Neuron (in vitro differentiated cells): ENCODE measurements around the gene GXYLT1.
"Not testable (repeated sequence)": the region's sequence is repeated elsewhere in the genome, so short reads cannot be mapped to it uniquely, and the experiment has no call there.

Experiments
- H2AFZ ChIP-seq: one replicate; pipeline ENCODE4 v1.6.1; 2013; ENCODE audit warnings: low read depth, mild to moderate bottlenecking, inconsistent platforms, low read length, moderate library complexity
- H3K27me3 ChIP-seq: one replicate; pipeline ENCODE4 v1.6.1; 2013; ENCODE audit warnings: low read length; ENCODE audit not compliant: insufficient read depth
- H3K36me3 ChIP-seq: one replicate; pipeline ENCODE4 v1.6.1; 2013; ENCODE audit warnings: low read length; ENCODE audit not compliant: insufficient read depth
- H3K4me1 ChIP-seq: one replicate; pipeline ENCODE4 v1.6.1; 2013; ENCODE audit warnings: low read length; ENCODE audit not compliant: insufficient read depth
- H3K4me3 ChIP-seq: 2 replicates; pipeline ENCODE4 v1.5.1; 2013; ENCODE audit warnings: mild to moderate bottlenecking, low read length, moderate library complexity
- H3K9me3 ChIP-seq: one replicate; pipeline ENCODE4 v1.6.1; 2013; ENCODE audit warnings: low read length

GXYLT1 gene

DNA sequence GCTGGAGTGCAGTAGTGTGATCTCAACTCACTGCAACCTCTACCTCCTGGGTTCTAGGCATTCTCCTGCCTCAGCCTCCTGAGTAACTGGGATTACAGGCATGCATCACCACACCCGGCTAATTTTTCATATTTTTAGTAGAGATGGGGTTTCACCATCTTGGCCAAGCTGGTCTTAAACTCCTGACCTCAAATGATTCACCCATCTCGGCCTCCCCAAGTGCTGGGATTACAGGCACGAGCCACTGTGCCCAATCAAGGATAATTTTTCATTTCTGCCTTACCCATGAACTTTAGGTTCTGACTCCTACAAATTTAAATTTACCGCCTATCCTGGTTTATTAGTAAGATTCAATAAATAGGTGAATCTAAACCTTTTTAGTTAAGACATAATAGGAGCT lies 37.9 kb downstream of the GXYLT1 start:
- H3K4me3 ChIP-seq, H2AFZ ChIP-seq, H3K27me3 ChIP-seq, H3K4me1 ChIP-seq: not testable (repeated sequence)
- peaks cover 10% of the 10 kb centered on the region for H3K9me3 ChIP-seq
- H3K36me3 ChIP-seq, result peaks cover 19% of the 10 kb centered on the region

DNA sequence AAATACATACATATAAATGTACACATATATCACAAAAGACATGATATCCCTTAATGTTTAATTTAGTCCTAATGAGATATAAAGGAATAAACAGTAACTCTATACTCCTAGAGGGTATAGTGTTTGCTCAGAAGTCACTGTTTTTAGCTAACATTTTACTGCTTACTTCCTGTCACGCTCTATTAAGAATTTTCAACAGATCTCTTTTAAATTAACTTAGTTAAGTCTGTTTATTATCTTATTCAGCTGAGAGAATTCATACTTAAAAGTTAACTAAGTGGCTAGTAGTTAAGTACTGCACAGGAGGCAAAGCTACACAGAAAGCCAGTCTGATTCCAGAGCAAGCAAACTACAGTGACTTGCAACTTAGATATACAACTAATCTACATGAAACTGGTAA lies 39.9 kb downstream of the GXYLT1 start:
- Histone ChIP-seq H3K4me1 (no peaks in the 10 kb centered on the region), H3K4me3 (no peak overlapping the region), H3K27me3 (no peaks in the 10 kb centered on the region), H3K9me3 (no peaks in the 10 kb centered on the region), H3K36me3 (peaks cover 17% of the 10 kb centered on the region), H2AFZ (no peak overlapping the region)

DNA sequence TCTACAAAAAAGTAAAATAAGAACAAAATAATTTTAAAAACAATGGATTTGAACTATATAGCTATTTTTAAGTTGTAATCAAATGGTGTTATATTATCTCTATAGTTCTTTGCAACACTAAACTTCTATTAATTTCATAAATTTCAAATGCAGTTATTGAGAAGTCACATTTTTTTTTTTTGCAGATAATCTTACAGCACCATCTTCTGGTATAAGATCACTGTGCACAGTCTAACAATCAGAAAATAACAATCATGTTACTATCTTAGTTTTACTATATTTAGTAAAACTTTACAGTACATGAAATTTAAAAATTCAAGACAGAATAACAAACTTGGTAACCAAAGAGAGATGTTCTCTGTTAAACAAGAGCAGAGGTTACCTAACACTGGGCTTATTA lies 40.6 kb downstream of the GXYLT1 start:
- peaks cover 17% of the 10 kb centered on the region for H3K36me3 ChIP-seq

DNA sequence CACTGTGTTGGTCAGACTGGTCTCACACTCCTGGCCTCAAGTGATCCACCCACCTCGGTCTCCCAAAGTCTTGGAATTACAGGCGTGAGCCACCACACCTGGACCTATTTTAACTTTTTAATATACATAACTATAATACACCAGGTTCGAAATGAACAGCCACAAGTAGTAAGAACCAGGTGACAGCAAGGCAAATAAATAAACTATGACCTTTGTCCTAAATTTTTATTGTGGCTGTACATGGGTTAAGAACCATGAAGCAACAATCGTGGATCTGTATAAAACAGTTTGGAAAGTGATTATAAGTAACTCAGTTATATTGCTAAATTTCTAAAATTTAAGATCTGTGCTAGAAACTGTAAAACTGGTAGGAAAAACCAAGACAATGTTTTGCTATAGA lies 41.5 kb downstream of the GXYLT1 start:
- Histone ChIP-seq H2AFZ (no peak overlapping the region), H3K4me3 (no peak overlapping the region), H3K36me3 (peaks cover 11% of the 10 kb centered on the region), H3K4me1 (no peaks in the 10 kb centered on the region), H3K9me3 (no peaks in the 10 kb centered on the region), H3K27me3 (no peaks in the 10 kb centered on the region)

More for the DNA sequence above, 40.6 kb downstream of the GXYLT1 start:
- H3K9me3 ChIP-seq, result no peaks in the 10 kb centered on the region
- H3K4me3 ChIP-seq, result no peak overlapping the region
- H3K27me3 ChIP-seq, result no peaks in the 10 kb centered on the region
- no peaks in the 10 kb centered on the region for H3K4me1 ChIP-seq
- no peak overlapping the region for H2AFZ ChIP-seq

DNA sequence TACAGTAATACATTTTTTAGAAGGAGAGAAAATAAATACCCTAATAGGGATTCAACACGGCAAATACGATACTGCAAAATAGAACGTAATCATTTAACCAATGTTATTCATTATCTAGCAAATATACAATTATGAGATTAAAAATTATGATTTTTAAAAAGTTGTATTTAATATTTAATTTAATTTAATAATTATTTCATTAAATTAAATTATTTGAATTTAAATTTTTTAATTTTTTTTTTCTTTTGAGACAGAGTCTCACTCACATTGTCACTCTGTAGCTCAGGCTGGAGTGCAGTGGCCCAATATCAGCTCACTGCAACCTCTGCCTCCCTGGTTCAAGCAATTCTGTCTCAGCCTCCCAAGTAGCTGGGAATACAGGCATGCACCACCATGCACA lies 42.0 kb downstream of the GXYLT1 start:
- Histone ChIP-seq H3K36me3 (peaks cover 9% of the 10 kb centered on the region), H3K4me1 (peaks cover 2% of the 10 kb centered on the region), H3K27me3 (no peaks in the 10 kb centered on the region), H2AFZ (no peak overlapping the region), H3K4me3 (no peak overlapping the region), H3K9me3 (no peaks in the 10 kb centered on the region)

DNA sequence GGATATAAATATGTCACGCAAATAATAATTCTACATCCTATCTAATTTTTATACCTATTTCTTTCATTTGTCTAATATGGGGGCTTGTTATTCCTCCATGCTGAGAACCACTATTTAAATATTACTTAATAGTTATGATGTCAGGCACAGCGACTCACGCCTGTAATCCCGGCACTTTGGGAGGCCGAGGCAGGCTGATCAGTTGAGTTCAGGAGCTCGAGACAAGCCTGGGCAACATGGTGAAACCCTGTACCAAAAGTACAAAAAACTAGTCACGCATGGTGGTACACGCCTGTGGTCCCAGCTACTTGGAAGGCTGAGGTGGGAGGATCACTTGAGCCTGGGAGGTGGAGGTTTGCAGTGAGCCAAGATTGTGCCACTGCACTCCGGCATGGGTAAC lies 45.2 kb downstream of the GXYLT1 start:
- Histone ChIP-seq H3K9me3 (no peaks in the 10 kb centered on the region), H3K36me3 (peaks cover 13% of the 10 kb centered on the region), H3K27me3 (no peaks in the 10 kb centered on the region), H2AFZ (no peak overlapping the region), H3K4me3 (no peak overlapping the region), H3K4me1 (peaks cover 6% of the 10 kb centered on the region)

DNA sequence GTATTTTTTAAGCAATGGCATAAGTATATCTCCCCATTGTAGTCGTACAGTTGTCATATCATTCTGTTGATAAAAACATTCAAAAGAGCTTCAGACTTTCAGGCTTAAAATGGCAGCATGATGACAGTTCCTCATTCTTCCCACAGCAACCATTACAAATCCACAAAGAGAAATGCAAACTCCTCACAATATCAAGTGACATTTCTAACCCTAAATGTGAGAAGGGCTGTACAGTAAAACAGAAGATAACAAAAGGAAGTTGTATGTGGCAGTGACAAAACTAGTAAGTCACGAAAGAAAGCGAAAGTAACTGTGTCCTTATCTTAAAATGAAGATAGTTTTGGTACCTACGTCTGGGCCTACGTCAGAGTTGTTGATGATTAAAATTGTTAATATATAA lies 46.7 kb downstream of the GXYLT1 start:
- H3K9me3 ChIP-seq, result no peaks in the 10 kb centered on the region
- H3K4me1 ChIP-seq, result peaks cover 6% of the 10 kb centered on the region
- H3K4me3 ChIP-seq, result no peak overlapping the region
- H2AFZ ChIP-seq, result no peak overlapping the region
- no peaks in the 10 kb centered on the region for H3K27me3 ChIP-seq
- peaks cover 11% of the 10 kb centered on the region for H3K36me3 ChIP-seq

DNA sequence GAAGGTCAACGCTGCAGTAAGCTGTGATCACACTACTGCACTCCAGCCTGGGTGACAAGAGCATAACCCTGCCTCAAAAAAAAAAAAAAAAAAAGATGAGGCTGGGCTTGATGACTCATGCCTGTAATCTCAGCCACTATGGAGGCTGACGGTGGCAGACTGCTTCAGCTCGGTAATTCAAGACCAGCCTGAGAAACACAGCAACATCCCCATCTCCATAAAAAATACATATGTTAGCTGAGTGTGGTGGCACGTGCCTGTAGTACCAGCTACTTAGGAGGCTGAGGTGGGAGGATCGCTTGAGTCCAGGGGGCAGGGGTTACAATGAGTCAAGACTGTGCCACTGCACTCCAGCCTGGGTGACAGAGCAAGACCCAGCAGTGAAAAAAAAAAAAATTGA lies 50.4 kb downstream of the GXYLT1 start:
- peaks cover 27% of the 10 kb centered on the region for H3K4me1 ChIP-seq
- peaks cover 14% of the 10 kb centered on the region for H3K36me3 ChIP-seq
- no peaks in the 10 kb centered on the region for H3K27me3 ChIP-seq
- no peak overlapping the region for H3K4me3 ChIP-seq
- no peak overlapping the region for H2AFZ ChIP-seq
- no peaks in the 10 kb centered on the region for H3K9me3 ChIP-seq

DNA sequence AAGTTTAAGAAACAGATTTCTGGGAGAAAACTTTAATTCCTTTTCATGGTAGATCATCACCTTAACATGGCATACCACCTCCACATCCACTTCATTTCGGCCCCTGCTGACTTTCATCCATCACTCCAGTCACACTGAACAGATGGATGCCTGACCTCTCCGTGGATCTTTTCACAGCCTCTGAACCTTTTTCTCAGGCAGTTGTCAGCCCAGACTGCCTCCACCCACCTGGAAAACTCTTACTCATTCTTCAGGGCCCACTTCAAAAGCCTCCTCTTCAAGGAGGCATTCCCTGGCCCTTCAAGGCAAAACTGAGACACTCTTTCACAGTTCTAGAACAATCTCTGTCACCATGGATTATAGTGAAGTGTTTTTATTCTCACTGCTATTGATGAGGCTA lies 52.9 kb downstream of the GXYLT1 start:
- no peaks in the 10 kb centered on the region for H3K27me3 ChIP-seq
- no peaks in the 10 kb centered on the region for H3K9me3 ChIP-seq
- no peak overlapping the region for H2AFZ ChIP-seq
- no peak overlapping the region for H3K4me3 ChIP-seq
- peaks cover 22% of the 10 kb centered on the region for H3K4me1 ChIP-seq
- H3K36me3 ChIP-seq, result peaks cover 18% of the 10 kb centered on the region

DNA sequence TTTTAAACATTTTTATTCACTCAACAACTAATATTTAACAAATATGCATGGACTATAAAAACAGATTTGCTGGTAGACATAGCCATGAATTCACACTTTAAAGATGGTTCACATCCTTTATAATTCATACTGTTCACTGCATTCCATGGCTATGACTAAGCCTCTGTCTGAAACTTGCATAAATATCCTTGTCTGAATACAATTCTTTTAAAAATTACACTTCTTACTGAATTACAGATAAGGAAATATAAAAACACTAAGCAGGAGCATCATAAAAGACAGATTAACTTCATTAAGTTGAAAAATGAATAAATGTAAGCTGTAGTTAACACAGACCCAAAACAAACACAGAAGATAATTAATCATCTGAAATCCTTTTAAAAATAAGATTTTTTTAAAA lies 53.8 kb downstream of the GXYLT1 start:
- Histone ChIP-seq H3K4me3 (no peak overlapping the region), H3K9me3 (no peaks in the 10 kb centered on the region), H3K36me3 (peaks cover 11% of the 10 kb centered on the region), H3K4me1 (peaks cover 21% of the 10 kb centered on the region), H3K27me3 (no peaks in the 10 kb centered on the region), H2AFZ (no peak overlapping the region)

DNA sequence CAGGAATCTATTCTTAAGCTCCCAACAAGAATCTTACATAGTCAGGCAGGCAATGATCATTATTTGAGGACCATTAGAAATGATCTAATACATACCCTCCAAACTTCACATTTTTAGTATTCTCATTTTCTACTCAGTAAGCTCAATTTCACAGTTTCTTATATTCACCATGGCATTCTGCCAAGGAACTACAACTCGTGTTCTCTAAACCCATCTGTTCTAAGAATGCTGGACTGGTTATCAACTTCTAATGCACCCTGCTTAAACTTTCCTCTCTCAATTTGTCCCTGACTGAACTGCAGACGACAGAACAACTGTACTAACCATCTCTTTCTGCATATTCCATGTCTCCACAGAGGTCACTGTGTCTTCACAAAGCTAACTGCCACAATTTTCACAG lies 58.6 kb downstream of the GXYLT1 start:
- H3K9me3 ChIP-seq, result no peaks in the 10 kb centered on the region
- no peak overlapping the region for H2AFZ ChIP-seq
- H3K4me1 ChIP-seq, result peaks cover 10% of the 10 kb centered on the region
- H3K36me3 ChIP-seq, result peaks cover 9% of the 10 kb centered on the region
- no peak overlapping the region for H3K4me3 ChIP-seq
- no peaks in the 10 kb centered on the region for H3K27me3 ChIP-seq

DNA sequence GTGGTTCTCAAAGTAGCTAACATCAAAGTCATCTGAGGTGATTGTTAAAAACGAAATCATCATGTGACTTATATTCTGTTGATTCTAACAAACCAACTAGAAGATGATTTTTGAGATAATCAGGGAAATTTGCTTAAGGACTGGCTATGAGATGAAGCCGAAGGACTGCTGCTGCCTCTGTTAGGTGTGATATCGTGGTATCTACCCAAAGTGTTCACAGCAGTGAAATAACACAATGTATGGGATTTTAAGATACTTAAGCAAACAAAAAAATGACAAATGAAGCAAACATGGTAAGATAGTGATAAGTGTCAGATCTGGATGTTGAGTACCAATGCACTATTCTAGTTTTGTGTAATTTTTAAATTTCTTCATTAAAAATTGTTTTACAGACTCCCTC lies 59.1 kb downstream of the GXYLT1 start:
- Histone ChIP-seq H2AFZ (no peak overlapping the region), H3K4me3 (no peak overlapping the region), H3K27me3 (no peaks in the 10 kb centered on the region), H3K9me3 (no peaks in the 10 kb centered on the region), H3K36me3 (peaks cover 9% of the 10 kb centered on the region), H3K4me1 (peaks cover 5% of the 10 kb centered on the region)

DNA sequence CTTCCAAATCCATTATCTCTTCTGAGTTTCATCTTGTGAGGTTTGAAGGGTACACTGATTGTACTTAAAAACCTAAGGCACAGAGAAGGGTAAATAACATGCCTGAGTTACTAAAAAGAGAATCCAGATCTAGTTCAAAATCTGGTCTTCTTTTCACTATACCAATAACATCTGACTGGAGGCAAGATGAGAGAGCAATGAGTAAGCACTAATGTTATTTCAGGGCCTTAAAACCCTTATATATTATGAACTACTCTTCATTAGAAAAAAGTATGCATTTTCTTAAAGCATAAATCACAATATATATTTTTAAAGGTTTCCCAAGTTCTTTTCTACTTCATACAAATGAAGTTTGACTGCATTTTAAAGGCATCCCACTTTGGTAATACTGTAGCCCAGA lies 60.2 kb downstream of the GXYLT1 start:
- H3K4me1 ChIP-seq, result no peaks in the 10 kb centered on the region
- H3K36me3 ChIP-seq, result peaks cover 8% of the 10 kb centered on the region
- H3K4me3 ChIP-seq, result no peak overlapping the region
- no peak overlapping the region for H2AFZ ChIP-seq
- H3K27me3 ChIP-seq, result no peaks in the 10 kb centered on the region
- no peaks in the 10 kb centered on the region for H3K9me3 ChIP-seq

DNA sequence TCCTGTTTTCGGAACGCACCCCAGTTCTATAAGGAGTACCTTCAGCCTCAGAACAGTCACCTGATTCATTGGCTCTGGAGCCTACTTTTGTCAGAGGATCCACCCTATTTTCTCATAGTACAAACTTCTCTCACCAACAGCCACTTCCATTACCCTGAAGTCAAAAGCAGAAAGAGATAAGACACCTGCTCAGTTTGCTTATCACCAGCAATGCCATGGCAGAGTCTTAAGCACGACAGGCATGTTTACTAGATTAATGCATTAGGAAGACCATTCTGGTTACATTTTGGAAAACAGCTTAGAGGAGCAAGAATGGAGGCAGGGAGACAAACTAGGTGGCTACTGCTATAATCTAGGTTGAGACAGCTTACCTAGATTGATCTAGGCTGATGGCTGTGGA lies 67.7 kb downstream of the GXYLT1 start:
- Histone ChIP-seq H3K36me3 (peaks cover 2% of the 10 kb centered on the region), H3K27me3 (no peaks in the 10 kb centered on the region), H3K9me3 (peaks cover 5% of the 10 kb centered on the region), H3K4me3 (no peak overlapping the region), H3K4me1 (no peaks in the 10 kb centered on the region), H2AFZ (no peak overlapping the region)
